Measurements from ENCODE around the gene ITGBL1.

GRCh38 chr13:101523154-101524131 lies 71.0 kb downstream of the ITGBL1 start:
- TF ChIP-seq CTCF (IDR thresholded peaks at IDR 0.05): no peak
- peak in 1 of 3 donors; percentile 24 for TF ChIP-seq POLR2AphosphoS5 (IDR thresholded peaks at IDR 0.05)
- TF ChIP-seq POLR2A (IDR thresholded peaks at IDR 0.05): no peak

All from suprapubic skin (tissue), 4 donors.